Tibial artery (tissue), 4 donors: ENCODE results near the gene SMIM3.
"Not testable (repeated sequence)": the region's sequence is repeated elsewhere in the genome, so short reads cannot be mapped to it uniquely, and the experiment has no call there.

Experiments used
- DNase-seq, 2 donors: peaks; one replicate each; pipeline ENCODE4 v3.0.0-alpha.2; 2019
- H3K27ac ChIP-seq, 2 donors: fragments of 200-600 bp; sonication (generic) in 1 of 2; 1 replicate in 1 of 2; 2 replicates in 1 of 2; pipeline ENCODE4 v1.5.1; 2018 to 2019; ENCODE audit warnings: mild to moderate bottlenecking in 1 of 2
- H3K27me3 ChIP-seq, 2 donors: fragments of 200-600 bp; sonication (generic) in 1 of 2; one replicate each; pipeline versions ENCODE4 v1.5.1 to v1.6.0; 2016 to 2019
- H3K36me3 ChIP-seq, 3 donors: fragments of 200-600 bp; sonication (generic) in 2 of 3; one replicate each; pipeline ENCODE4 v1.5.1; 2016 to 2019; ENCODE audit warnings: mild to moderate bottlenecking in 2 of 3
- H3K4me1 ChIP-seq, 4 donors: fragments of 200-600 bp; sonication (generic) in 2 of 4; 1 replicate in 3 of 4; 2 replicates in 1 of 4; pipeline ENCODE4 v1.5.1; 2016 to 2019
- H3K4me3 ChIP-seq, 2 donors: fragments of 200-600 bp; sonication (generic) in 1 of 2; 1 replicate in 1 of 2; 2 replicates in 1 of 2; pipeline ENCODE4 v1.5.1; 2018 to 2019; ENCODE audit warnings: mild to moderate bottlenecking in 2 of 2
- H3K9me3 ChIP-seq, 3 donors: fragments of 200-600 bp; sonication (generic) in 1 of 3; one replicate each; pipeline ENCODE4 v1.5.1; 2016 to 2019
- CTCF ChIP-seq, 2 experiments: fragments of 200-600 bp in 1 of 2; fragments of 450-650 bp in 1 of 2; IDR thresholded peaks; one replicate each; pipeline ENCODE4 v1.5.1; 2017 to 2019; ENCODE audit warnings: antibody characterized with exemption in 2 of 2, mild to moderate bottlenecking in 1 of 2, moderate library complexity in 1 of 2
- intact Hi-C: fragments of 100-400 bp; cut with DNase I; formaldehyde crosslinking; loops from one replicate; pipeline ENCODE4 v1.15.0; 2023; ENCODE audit warnings: low total_unique reads

Gene SMIM3

GRCh38 chr5:150836064-150836463 is 57.5 kb downstream of the SMIM3 start:
- Histone ChIP-seq H3K9me3 (peaks cover 0 to 9% (median 3%) of the 10 kb centered on the region in 3 donors), H3K27me3 (no peaks in the 10 kb centered on the region), H3K4me3 (no peak overlapping the region), H3K36me3 (no peaks in the 10 kb centered on the region), H3K4me1 (no peaks in the 10 kb centered on the region), H3K27ac (no peak overlapping the region)
- intact Hi-C loops: no loop called here
- DNase-seq: no peak
- no peak for TF ChIP-seq CTCF (IDR thresholded peaks at IDR 0.05)

- intact Hi-C loops: no loop called here
- Histone ChIP-seq H3K4me3 (no peak overlapping the region), H3K27ac (no peak overlapping the region), H3K9me3 (peaks cover 0 to 5% (median 0%) of the 10 kb centered on the region in 3 donors), H3K27me3 (no peaks in the 10 kb centered on the region), H3K36me3 (no peaks in the 10 kb centered on the region), H3K4me1 (no peaks in the 10 kb centered on the region)
- no peak for DNase-seq
- TF ChIP-seq CTCF (IDR thresholded peaks at IDR 0.05): no peak
These were observed 58.1 kb downstream of the SMIM3 start for GRCh38 chr5:150836703-150837102.

GRCh38 chr5:150845185-150845859 is 66.8 kb downstream of the SMIM3 start:
- DNase-seq, H3K9me3 ChIP-seq, H3K4me3 ChIP-seq, H3K27ac ChIP-seq, H3K4me1 ChIP-seq, H3K27me3 ChIP-seq, intact Hi-C loops, H3K36me3 ChIP-seq: not testable (repeated sequence)

- not testable (repeated sequence) for H3K27me3 ChIP-seq, DNase-seq, H3K9me3 ChIP-seq, H3K4me1 ChIP-seq, H3K27ac ChIP-seq, H3K36me3 ChIP-seq, H3K4me3 ChIP-seq
- intact Hi-C loops: loop anchor here (2.0 kb wide), 1 partner anchor 283 kb away; no protein-coding TSS in a partner anchor
These were observed 67.7 kb downstream of the SMIM3 start, which contains the start of gene IRGM for GRCh38 chr5:150846308-150846653. Gene IRGM, plus strand, starts transcription at chr5:150846521. Its CDS starts 1,603 bp downstream, at chr5:150848124.
